HCT116 (cell line): ENCODE results near the gene TRIM14. TPM values are rescaled to one million over a fixed set of nuclear protein-coding genes. Genes with fewer than 3 reads are reported as not detected.

ENCODE experiments used
- ATAC-seq: fragments of 200-7000 bp; cut with Tn5 transposase; 2 replicates; pipeline ENCODE4 v1.9.1; 2020; ENCODE audit warnings: mild to moderate bottlenecking, moderate library complexity
- BruUV-seq: library from RNA; stranded (reverse); fragments of 400-500 nt; replicated peaks from 2 replicates; lab custom pipeline; 2021; lab: Mats Ljungman, UMichigan
- CTCF ChIA-PET: fragments of 300-600 bp; sonication (Branson Sonifier 250); formaldehyde crosslinking; loops from one replicate; lab custom pipeline; 2021; ENCODE audit warnings: antibody characterized with exemption; lab: Charles Lee
- POLR2A ChIA-PET: fragments of 300-600, 350-600 bp; sonication (Branson Sonifier 250); formaldehyde crosslinking; loops from one replicate; lab custom pipeline; 2021; ENCODE audit warnings: antibody characterized with exemption; lab: Charles Lee
- RAD21 ChIA-PET, 2 experiments: fragments of 300-600 bp; sonication (Branson Sonifier 250); formaldehyde crosslinking; loops; one replicate each; lab custom pipeline; 2023; ENCODE audit warnings: low total read pairs in 2 of 2; ENCODE audit not compliant: uncharacterized antibody in 2 of 2, unreplicated experiment in 2 of 2, low non-redundant PET in 1 of 2; lab: Charles Lee
- DNase-seq: peaks from one replicate; pipeline ENCODE4 v3.0.0-alpha.2; 2010; ENCODE audit warnings: low read depth, low spot score
- H2AFZ ChIP-seq: fragments of 200-600 bp; shearing (Covaris generic), sonication (generic); 2 replicates; pipeline ENCODE4 v1.6.1; 2017; ENCODE audit warnings: low read depth, mixed run types, mixed read lengths, antibody characterized with exemption, low read length; ENCODE audit not compliant: poor library complexity, severe bottlenecking
- H3K27ac ChIP-seq: 2 replicates; pipeline ENCODE4 v1.5.1; 2012; ENCODE audit warnings: low read depth, low read length
- H3K27me3 ChIP-seq: fragments of 200-600 bp; sonication (generic); 2 replicates; pipeline ENCODE4 v1.6.1; 2016; ENCODE audit warnings: mixed run types, low read length, mixed read lengths; ENCODE audit not compliant: insufficient read depth
- H3K36me3 ChIP-seq, 2 experiments: fragments of 200-500 bp in 1 of 2; fragments of 200-600 bp in 1 of 2; sonication (Bioruptor generic) in 1 of 2; sonication (generic) in 1 of 2; 2 replicates each; pipeline versions ENCODE4 v1.5.1 to v1.6.1; 2014 to 2016; ENCODE audit warnings: low read length in 2 of 2, inconsistent platforms in 1 of 2, mixed read lengths in 1 of 2, mixed run types in 1 of 2; ENCODE audit not compliant: insufficient read depth in 2 of 2, control insufficient read depth in 1 of 2
- H3K4me1 ChIP-seq, 2 experiments: fragments of 200-600 bp in 1 of 2; sonication (generic) in 1 of 2; 2 replicates each; pipeline versions ENCODE4 v1.5.1 to v1.6.1; 2012 to 2017; ENCODE audit warnings: low read length in 2 of 2, inconsistent platforms in 1 of 2, mild to moderate bottlenecking in 1 of 2, mixed read lengths in 1 of 2, mixed run types in 1 of 2, moderate library complexity in 1 of 2; ENCODE audit not compliant: insufficient read depth in 2 of 2, control insufficient read depth in 1 of 2
- H3K4me2 ChIP-seq: fragments of 200-600 bp; sonication (generic); 2 replicates; pipeline ENCODE4 v1.6.1; 2017; ENCODE audit warnings: mixed run types, low read length, mixed read lengths
- H3K4me3 ChIP-seq, 2 experiments: fragments of 200-600 bp in 1 of 2; sonication (generic) in 1 of 2; replicated peaks in 1 of 2; 2 replicates each; pipeline ENCODE4 v1.5.1; 2011 to 2016; ENCODE audit warnings: low read length in 2 of 2, control low read depth in 1 of 2, low read depth in 1 of 2, mild to moderate bottlenecking in 1 of 2, mixed read lengths in 1 of 2, mixed run types in 1 of 2
- H3K79me2 ChIP-seq: fragments of 200-600 bp; sonication (generic); 2 replicates; pipeline ENCODE4 v1.6.1; 2017; ENCODE audit warnings: mild to moderate bottlenecking, mixed run types, low read length, moderate library complexity, mixed read lengths; ENCODE audit not compliant: insufficient read depth
- H3K9ac ChIP-seq: fragments of 200-600 bp; sonication (generic); 2 replicates; pipeline ENCODE4 v1.6.1; 2016; ENCODE audit warnings: low read length, mixed read lengths
- H3K9me2 ChIP-seq: fragments of 200-600 bp; sonication (generic), shearing (Covaris generic); 2 replicates; pipeline ENCODE4 v1.6.1; 2017; ENCODE audit warnings: mixed run types, mild to moderate bottlenecking, moderate library complexity; ENCODE audit not compliant: insufficient read depth
- H3K9me3 ChIP-seq, 2 experiments: fragments of 200-500 bp in 1 of 2; fragments of 200-600 bp in 1 of 2; sonication (Bioruptor generic) in 1 of 2; sonication (generic) in 1 of 2; 2 replicates each; pipeline ENCODE4 v1.6.1; 2014 to 2017; ENCODE audit warnings: low read length in 2 of 2, mixed read lengths in 2 of 2, inconsistent platforms in 1 of 2, low read depth in 1 of 2, mild to moderate bottlenecking in 1 of 2, mixed run types in 1 of 2, moderate library complexity in 1 of 2; ENCODE audit not compliant: control insufficient read depth in 1 of 2, insufficient read depth in 1 of 2
- H4K20me1 ChIP-seq: fragments of 200-600 bp; sonication (generic), shearing (Covaris generic); 2 replicates; pipeline ENCODE4 v1.6.1; 2017; ENCODE audit warnings: mixed run types, mild to moderate bottlenecking, moderate library complexity; ENCODE audit not compliant: insufficient read depth
- CTCF ChIP-seq, 3 experiments: fragments of 200-600 bp in 1 of 3; sonication (generic) in 1 of 3; IDR thresholded peaks in 2 of 3; conservative IDR thresholded peaks in 1 of 3; 2 replicates each; pipeline ENCODE4 v1.5.1; 2012 to 2017; ENCODE audit warnings: low read depth in 2 of 3, low read length in 2 of 3, antibody characterized with exemption in 1 of 3, borderline replicate concordance in 1 of 3, control low read depth in 1 of 3, mild to moderate bottlenecking in 1 of 3, mixed read lengths in 1 of 3, mixed run types in 1 of 3, moderate library complexity in 1 of 3; ENCODE audit not compliant: insufficient read depth in 1 of 3
- ELF1 ChIP-seq: IDR thresholded peaks from 2 replicates; pipeline ENCODE4 v1.6.1; 2012; ENCODE audit warnings: low read depth, borderline replicate concordance
- EZH2phosphoT487 ChIP-seq: fragments of 200-600 bp; IDR thresholded peaks from 2 replicates; pipeline ENCODE4 v1.6.1; 2018; ENCODE audit warnings: antibody characterized with exemption, borderline replicate concordance
- MAX ChIP-seq: IDR thresholded peaks from 2 replicates; pipeline ENCODE4 v1.6.1; 2012
- POLR2A ChIP-seq: IDR thresholded peaks from 2 replicates; pipeline ENCODE4 v1.7.0; 2011; ENCODE audit warnings: borderline replicate concordance; ENCODE audit not compliant: insufficient read depth, insufficient read length; ENCODE audit errors: extremely low read depth
- SIN3A ChIP-seq: IDR thresholded peaks from 2 replicates; pipeline ENCODE4 v1.6.1; 2012; ENCODE audit warnings: low read depth
- SP1 ChIP-seq: IDR thresholded peaks from 2 replicates; pipeline ENCODE4 v1.6.1; 2012; ENCODE audit warnings: low read depth
- SRF ChIP-seq: IDR thresholded peaks from 2 replicates; pipeline ENCODE4 v1.6.1; 2012; ENCODE audit warnings: low read depth
- TCF7L2 ChIP-seq: IDR thresholded peaks from 2 replicates; pipeline ENCODE4 v1.7.0; 2011; ENCODE audit warnings: borderline replicate concordance, inconsistent platforms; ENCODE audit not compliant: insufficient read depth, insufficient read length; ENCODE audit errors: extremely low read depth
- ZBTB33 ChIP-seq: IDR thresholded peaks from 2 replicates; pipeline ENCODE4 v1.6.1; 2011; ENCODE audit warnings: mild to moderate bottlenecking, low read length, moderate library complexity; ENCODE audit not compliant: insufficient replicate concordance; ENCODE audit errors: extremely low read depth
- ZFX ChIP-seq: fragments of 450-650 bp; IDR thresholded peaks from 2 replicates; pipeline ENCODE4 v1.6.1; 2017
- intact Hi-C: fragments of 100-400 bp; cut with micrococcal nuclease; formaldehyde crosslinking; loops from 2 replicates; pipeline ENCODE4 v1.10.0; 2022
- total RNA-seq: library from RNA; stranded (reverse); gene quantifications from one replicate; pipeline ENCODE4 v1.2.1, GENCODE V29; 2021; ENCODE audit not compliant: unreplicated experiment

The TRIM14 gene
- total RNA-seq, 1 experiment from 2014 or later: 24.4 TPM

GRCh38 chr9:98142925-98143481 lies 24.0 kb upstream of the TRIM14 start:
- Histone ChIP-seq H3K9me3 (no peaks in the 10 kb centered on the region), H3K4me2 (no peak overlapping the region), H3K9me2 (no peaks in the 10 kb centered on the region), H2AFZ (no peak overlapping the region), H4K20me1 (no peaks in the 10 kb centered on the region), H3K4me1 (peaks cover 6 to 14% of the 10 kb centered on the region in 2 experiments; a peak in 3 of 4 replicates), H3K36me3 (no peaks in the 10 kb centered on the region), H3K27ac (no peak overlapping the region), H3K79me2 (no peaks in the 10 kb centered on the region), H3K9ac (no peak overlapping the region)
- BruUV-seq: no TSS peak
- RAD21 ChIA-PET: no interaction called here
- no peak for DNase-seq
- POLR2A ChIA-PET: no interaction called here
- TF ChIP-seq ELF1 (no peak), SIN3A (no peak), POLR2A (no peak), SP1 (no peak), TCF7L2 (no peak), MAX (no peak), SRF (no peak), ZBTB33 (no peak), ZFX (no peak), EZH2phosphoT487 (no peak), CTCF (IDR thresholded peaks at IDR 0.05 in 2 of 3, conservative IDR thresholded peaks at IDR 0.05 in 1 of 3; ENCODE audit: borderline replicate concordance in 1 of 3, insufficient read depth in 1 of 3, low read depth in 2 of 3, low read length in 2 of 3) (no peak)
- TF ChIP-seq, all 23 proteins: peak for 0
- ATAC-seq: no peak
- CTCF ChIA-PET: no interaction called here
- Histone ChIP-seq H3K4me3 (no peak overlapping the region), H3K27me3 (no peaks in the 10 kb centered on the region)
- intact Hi-C loops: loop anchor here (10.0 kb wide), 1 partner anchor 58 kb away; no protein-coding TSS in a partner anchor
